Endothelial cell of umbilical vein (primary cell): ENCODE results near the gene TXNL4B. TPM values are rescaled to one million over a fixed set of nuclear protein-coding genes. Genes with fewer than 3 reads are reported as not detected.

Experiments
- BruUV-seq: library from RNA; stranded (reverse); fragments of 400-500 nt; replicated peaks from 2 replicates; lab custom pipeline; 2021; lab: Mats Ljungman, UMichigan
- CTCF ChIA-PET: fragments of 300-600, 350-600 bp; sonication (Branson Sonifier 250); formaldehyde crosslinking; loops from one replicate; lab custom pipeline; 2021; ENCODE audit warnings: antibody characterized with exemption, inconsistent platforms; lab: Charles Lee
- POLR2A ChIA-PET: fragments of 300-600, 350-600 bp; sonication (Branson Sonifier 250); formaldehyde crosslinking; loops from one replicate; lab custom pipeline; 2021; ENCODE audit warnings: antibody characterized with exemption, inconsistent platforms; lab: Charles Lee
- DNase-seq: peaks from one replicate; pipeline ENCODE4 v3.0.0-alpha.2; 2011; ENCODE audit warnings: low read depth, low spot score
- FAIRE-seq: peaks from 2 replicates; lab custom pipeline; 2011; peaks lifted over from hg19 to GRCh38; lab: Jason Lieb, UNC
- H2AFZ ChIP-seq: 2 replicates; pipeline ENCODE4 v1.6.0; 2012; ENCODE audit warnings: low read depth, low read length, control low read depth, inconsistent platforms
- H3K27ac ChIP-seq: 2 replicates; pipeline ENCODE4 v1.5.1; 2011; ENCODE audit warnings: low read depth, mild to moderate bottlenecking, control low read depth, low read length, moderate library complexity; ENCODE audit not compliant: insufficient read depth
- H3K27me3 ChIP-seq, 2 experiments: 2 replicates each; pipeline versions ENCODE4 v1.6.0 to v1.6.1; 2011; ENCODE audit warnings: low read length in 2 of 2, mixed read lengths in 1 of 2; ENCODE audit not compliant: control insufficient read depth in 2 of 2, insufficient read depth in 2 of 2
- H3K36me3 ChIP-seq, 2 experiments: 2 replicates in 1 of 2; 3 replicates in 1 of 2; pipeline ENCODE4 v1.5.1; 2011; ENCODE audit warnings: low read length in 2 of 2, mild to moderate bottlenecking in 1 of 2, moderate library complexity in 1 of 2; ENCODE audit not compliant: control insufficient read depth in 2 of 2, insufficient read depth in 2 of 2; ENCODE audit errors: extremely low read depth in 1 of 2
- H3K4me1 ChIP-seq: 3 replicates; pipeline ENCODE4 v1.5.1; 2011; ENCODE audit warnings: mild to moderate bottlenecking, low read length; ENCODE audit not compliant: control insufficient read depth, insufficient read depth; ENCODE audit errors: extremely low read depth
- H3K4me2 ChIP-seq: 2 replicates; pipeline ENCODE4 v1.6.1; 2011; ENCODE audit warnings: low read length, control low read depth, mixed read lengths; ENCODE audit not compliant: insufficient read depth
- H3K4me3 ChIP-seq, 3 experiments: fragments of 200-600 bp in 1 of 3; sonication (generic), shearing (Covaris generic) in 1 of 3; replicated peaks in 1 of 3; 2 replicates each; pipeline ENCODE4 v1.5.1; 2011 to 2016; ENCODE audit warnings: control low read depth in 3 of 3, low read length in 3 of 3, mild to moderate bottlenecking in 2 of 3, inconsistent platforms in 1 of 3, low read depth in 1 of 3, moderate library complexity in 1 of 3; ENCODE audit not compliant: insufficient read depth in 1 of 3
- H3K79me2 ChIP-seq: 2 replicates; pipeline ENCODE4 v1.6.0; 2012; ENCODE audit warnings: low read length, inconsistent platforms; ENCODE audit not compliant: control insufficient read depth, insufficient read depth
- H3K9ac ChIP-seq: replicated peaks from 2 replicates; pipeline ENCODE3; 2011; ENCODE audit warnings: low read length, control low read depth; ENCODE audit not compliant: insufficient read depth; ENCODE audit errors: extremely low read depth
- H3K9me1 ChIP-seq: replicated peaks from 3 replicates; pipeline ENCODE4 v1.6.0; 2011; ENCODE audit warnings: mild to moderate bottlenecking, low read length; ENCODE audit not compliant: control insufficient read depth, insufficient read depth; ENCODE audit errors: extremely low read depth
- H3K9me3 ChIP-seq: replicated peaks from 2 replicates; pipeline ENCODE4 v1.5.1; 2012; ENCODE audit warnings: low read length, inconsistent platforms; ENCODE audit not compliant: control insufficient read depth, insufficient read depth
- H4K20me1 ChIP-seq: replicated peaks from 2 replicates; pipeline ENCODE3; 2011; ENCODE audit warnings: mild to moderate bottlenecking, low read length; ENCODE audit not compliant: control insufficient read depth, insufficient read depth; ENCODE audit errors: extremely low read depth
- EZH2 ChIP-seq: IDR thresholded peaks from 2 replicates; pipeline ENCODE4 v1.6.1; 2012; ENCODE audit warnings: borderline replicate concordance, low read depth, mild to moderate bottlenecking, moderate library complexity, low read length, inconsistent platforms; ENCODE audit not compliant: severe bottlenecking
- POLR2AphosphoS5 ChIP-seq: IDR thresholded peaks from 2 replicates; pipeline ENCODE4 v1.6.1; 2012; ENCODE audit warnings: low read depth, mild to moderate bottlenecking, control low read depth, low read length, moderate library complexity; ENCODE audit not compliant: insufficient read depth
- dilution Hi-C: fragments of 300-500 bp; cut with MboI; formaldehyde crosslinking; loops from one replicate; pipeline ENCODE4 v1.15.0; 2019; ENCODE audit warnings: low sequenced_read_pairs; ENCODE audit not compliant: extremely low pct_ligation_motif_present
- intact Hi-C: fragments of 100-400 bp; cut with micrococcal nuclease; formaldehyde crosslinking; loops from one replicate; pipeline ENCODE4 v1.10.0; 2022
- polyA plus RNA-seq, 4 experiments: library from polyadenylated mRNA; depleted of rRNA in 3 of 4; stranded (reverse) in 3 of 4; unstranded in 1 of 4; fragments of >200 nt; gene quantifications; 2 replicates each; pipeline versions ENCODE4 v1.2.1 to v1.2.3, GENCODE V29; 2011 to 2012; ENCODE audit warnings: missing spikeins in 1 of 4
- total RNA-seq: library from RNA; stranded (reverse); gene quantifications from 2 replicates; pipeline ENCODE4 v1.2.3, GENCODE V29; 2021
- TF ChIP-seq, protein P1 (sequence below), 2 donors: IDR thresholded peaks; 1 replicate in 1 of 2; 2 replicates in 1 of 2; pipeline ENCODE4 v1.5.1; 2011; ENCODE audit warnings: low read length in 2 of 2, mild to moderate bottlenecking in 2 of 2, moderate library complexity in 2 of 2, control low read depth in 1 of 2, inconsistent platforms in 1 of 2, low read depth in 1 of 2; ENCODE audit not compliant: insufficient read depth in 1 of 2; ENCODE audit errors: extremely low read depth in 1 of 2

The TXNL4B gene
- total and polyA plus RNA-seq, 2 donors (not counting 3 experiments of a cell fraction or from before 2014, with no cell fraction given): 10.0 to 12.7 TPM

DNA sequence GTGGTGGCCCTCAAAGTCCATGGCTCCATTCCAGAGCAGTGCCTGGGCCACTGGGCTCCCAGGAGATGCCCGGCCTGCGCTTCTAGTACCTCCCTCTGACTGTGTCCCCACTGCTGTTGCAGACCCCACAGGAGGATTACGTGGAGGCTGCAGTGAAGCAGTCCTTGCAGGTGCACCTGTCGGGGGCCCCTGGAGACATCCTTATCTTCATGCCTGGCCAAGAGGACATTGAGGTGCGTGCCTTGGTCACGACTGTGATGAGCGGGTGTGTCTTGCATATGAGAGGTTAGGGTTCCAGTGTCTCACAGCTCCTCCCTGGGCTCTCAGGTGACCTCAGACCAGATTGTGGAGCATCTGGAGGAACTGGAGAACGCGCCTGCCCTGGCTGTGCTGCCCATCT is 11.5 kb upstream of the TXNL4B start:
- ChIA-PET POLR2A (no interaction called here), CTCF (no interaction called here)
- no peak for DNase-seq
- Histone ChIP-seq H4K20me1 (no peaks in the 10 kb centered on the region), H3K9ac (no peak overlapping the region), H3K79me2 (no peaks in the 10 kb centered on the region), H3K9me1 (no peaks in the 10 kb centered on the region), H2AFZ (no peak overlapping the region), H3K36me3 (peaks cover 31 to 85% of the 10 kb centered on the region in 2 experiments), H3K4me3 (no peak overlapping the region), H3K4me2 (no peak overlapping the region), H3K27me3 (no peaks in the 10 kb centered on the region), H3K9me3 (no peaks in the 10 kb centered on the region), H3K4me1 (no peaks in the 10 kb centered on the region), H3K27ac (no peak overlapping the region)
- TF ChIP-seq EZH2: no peak
- TF ChIP-seq, protein P1, sequence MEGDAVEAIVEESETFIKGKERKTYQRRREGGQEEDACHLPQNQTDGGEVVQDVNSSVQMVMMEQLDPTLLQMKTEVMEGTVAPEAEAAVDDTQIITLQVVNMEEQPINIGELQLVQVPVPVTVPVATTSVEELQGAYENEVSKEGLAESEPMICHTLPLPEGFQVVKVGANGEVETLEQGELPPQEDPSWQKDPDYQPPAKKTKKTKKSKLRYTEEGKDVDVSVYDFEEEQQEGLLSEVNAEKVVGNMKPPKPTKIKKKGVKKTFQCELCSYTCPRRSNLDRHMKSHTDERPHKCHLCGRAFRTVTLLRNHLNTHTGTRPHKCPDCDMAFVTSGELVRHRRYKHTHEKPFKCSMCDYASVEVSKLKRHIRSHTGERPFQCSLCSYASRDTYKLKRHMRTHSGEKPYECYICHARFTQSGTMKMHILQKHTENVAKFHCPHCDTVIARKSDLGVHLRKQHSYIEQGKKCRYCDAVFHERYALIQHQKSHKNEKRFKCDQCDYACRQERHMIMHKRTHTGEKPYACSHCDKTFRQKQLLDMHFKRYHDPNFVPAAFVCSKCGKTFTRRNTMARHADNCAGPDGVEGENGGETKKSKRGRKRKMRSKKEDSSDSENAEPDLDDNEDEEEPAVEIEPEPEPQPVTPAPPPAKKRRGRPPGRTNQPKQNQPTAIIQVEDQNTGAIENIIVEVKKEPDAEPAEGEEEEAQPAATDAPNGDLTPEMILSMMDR (IDR thresholded peaks at IDR 0.05; ENCODE audit: extremely low read depth in 1 of 2, insufficient read depth in 1 of 2, low read depth in 1 of 2, low read length in 2 of 2): no peak
- dilution Hi-C loops: no loop called here
- no peak for FAIRE-seq
- intact Hi-C loops: no loop called here
- no TSS peak for BruUV-seq

DNA sequence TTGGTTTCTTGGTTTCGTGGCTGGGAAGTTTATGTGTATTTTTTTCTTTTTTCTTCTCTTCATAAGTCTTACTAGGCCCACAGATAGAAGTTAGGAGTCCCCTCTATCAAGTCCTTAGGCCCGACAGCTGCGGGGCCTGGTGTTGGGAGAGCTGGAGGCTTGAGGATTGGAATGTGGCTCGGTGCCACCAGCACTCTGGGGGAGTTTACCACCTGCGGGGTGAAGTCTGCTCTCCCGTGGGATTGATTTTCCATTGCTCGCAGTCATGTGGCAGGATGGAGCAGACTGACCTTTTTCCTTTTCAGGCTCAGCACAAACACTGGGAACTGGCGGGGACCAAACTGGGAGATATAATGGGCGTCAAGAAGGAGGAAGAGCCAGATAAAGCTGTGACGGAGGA is 7.8 kb upstream of the TXNL4B start:
- POLR2A ChIA-PET: no interaction called here
- TF ChIP-seq POLR2AphosphoS5: no peak
- Histone ChIP-seq H3K4me2 (no peak overlapping the region), H3K4me3 (no peak overlapping the region), H3K79me2 (peaks cover 4% of the 10 kb centered on the region), H3K27me3 (no peaks in the 10 kb centered on the region), H3K36me3 (peaks cover 27 to 87% of the 10 kb centered on the region in 2 experiments), H3K27ac (no peak overlapping the region), H3K9me3 (no peaks in the 10 kb centered on the region), H3K4me1 (no peaks in the 10 kb centered on the region), H2AFZ (no peak overlapping the region), H3K9me1 (no peaks in the 10 kb centered on the region), H3K9ac (no peak overlapping the region), H4K20me1 (no peaks in the 10 kb centered on the region)
- DNase-seq (no peak), FAIRE-seq (no peak)
- dilution Hi-C loops: no loop called here
- BruUV-seq: no TSS peak
- CTCF ChIA-PET: interaction anchor here (1.9 kb wide), 1 partner anchor 35 kb away, joined by 8 read pairs; no protein-coding TSS in a partner anchor
- intact Hi-C loops: no loop called here
